Measurements from ENCODE around the gene PPP2R2C.

The PPP2R2C gene

DNA sequence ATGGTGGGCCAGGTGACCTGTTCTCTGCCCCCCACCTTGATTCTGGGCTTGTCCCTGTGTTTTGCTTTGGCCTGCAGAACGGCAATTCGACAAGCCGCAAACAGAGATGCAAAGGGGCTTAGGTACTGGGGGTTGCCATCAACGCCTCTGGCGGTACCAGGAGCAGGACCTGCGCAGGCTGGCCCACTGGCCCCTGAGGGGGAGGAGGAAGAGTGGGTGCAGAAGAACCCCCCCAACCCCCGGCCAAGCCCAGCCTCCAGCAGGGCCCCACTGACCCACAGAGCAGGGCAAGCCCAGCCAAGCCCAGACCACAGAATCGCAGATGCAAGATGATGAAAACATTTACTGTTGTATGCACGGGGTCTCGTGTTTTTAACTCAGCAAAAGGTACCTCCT lies 89.4 kb downstream of the PPP2R2C start:
- DNase-seq (ENCODE audit: low read depth in 3 of 3), result no peak

DNA sequence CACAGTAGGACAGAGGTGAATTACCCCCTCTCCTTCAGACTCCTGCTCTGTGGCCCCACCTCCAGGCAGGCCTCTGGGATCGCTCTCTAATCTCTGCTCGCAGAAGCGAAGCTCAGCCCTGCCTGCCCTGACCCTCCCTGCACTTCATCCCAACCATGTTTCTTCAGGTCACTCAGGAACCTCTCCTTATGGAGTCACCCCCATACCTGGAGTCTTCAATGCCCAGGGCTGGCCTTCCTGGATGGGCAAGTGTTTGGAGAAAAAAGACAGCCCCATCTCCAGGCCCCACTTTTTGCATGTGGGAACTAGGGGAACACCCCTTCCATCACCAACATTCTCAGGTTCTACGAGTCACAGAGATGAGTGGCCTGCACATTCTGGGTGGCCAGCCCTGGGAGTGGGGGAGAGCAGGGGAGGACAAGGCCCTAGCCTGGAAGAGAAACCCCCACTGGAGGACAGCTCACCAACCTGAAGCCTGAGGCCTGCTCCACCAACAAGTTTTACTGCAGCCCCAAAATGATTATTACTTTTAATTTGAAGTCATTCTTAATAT lies 90.8 kb downstream of the PPP2R2C start:
- DNase-seq (ENCODE audit: low read depth in 3 of 3), result no peak

DNA sequence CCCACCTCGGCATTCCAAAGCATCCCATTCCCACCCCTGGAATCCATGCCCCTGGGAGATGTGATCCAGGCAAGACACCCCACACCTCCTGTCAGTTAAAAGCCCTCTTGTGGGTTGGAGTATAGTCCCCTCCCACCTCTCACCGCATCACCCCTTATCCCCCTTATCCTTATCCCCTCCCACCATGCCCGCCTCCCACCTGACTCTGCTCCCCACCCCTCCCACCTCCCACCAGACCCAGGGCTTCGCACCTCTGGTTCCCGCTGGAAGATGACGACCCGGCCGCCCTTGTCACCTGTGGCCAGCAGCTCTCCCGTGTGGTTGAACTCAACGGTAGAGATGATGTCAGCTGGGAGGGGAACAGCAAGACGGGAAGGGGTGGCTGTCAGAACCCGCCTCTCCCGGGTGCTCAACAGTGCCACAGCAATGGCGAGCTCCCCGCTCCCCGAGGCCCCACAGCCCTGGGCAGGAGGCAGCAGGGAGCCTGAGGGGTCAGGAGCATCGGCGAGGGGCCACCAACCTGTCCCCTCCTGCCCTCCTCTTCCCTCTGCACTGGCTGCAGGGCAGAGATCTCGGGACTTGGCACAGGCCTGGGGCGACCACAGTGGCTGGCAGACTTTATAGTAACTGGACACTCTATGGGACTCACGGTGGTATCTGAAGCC lies 91.5 kb downstream of the PPP2R2C start:
- no peak for DNase-seq (ENCODE audit: low read depth in 3 of 3)

DNA sequence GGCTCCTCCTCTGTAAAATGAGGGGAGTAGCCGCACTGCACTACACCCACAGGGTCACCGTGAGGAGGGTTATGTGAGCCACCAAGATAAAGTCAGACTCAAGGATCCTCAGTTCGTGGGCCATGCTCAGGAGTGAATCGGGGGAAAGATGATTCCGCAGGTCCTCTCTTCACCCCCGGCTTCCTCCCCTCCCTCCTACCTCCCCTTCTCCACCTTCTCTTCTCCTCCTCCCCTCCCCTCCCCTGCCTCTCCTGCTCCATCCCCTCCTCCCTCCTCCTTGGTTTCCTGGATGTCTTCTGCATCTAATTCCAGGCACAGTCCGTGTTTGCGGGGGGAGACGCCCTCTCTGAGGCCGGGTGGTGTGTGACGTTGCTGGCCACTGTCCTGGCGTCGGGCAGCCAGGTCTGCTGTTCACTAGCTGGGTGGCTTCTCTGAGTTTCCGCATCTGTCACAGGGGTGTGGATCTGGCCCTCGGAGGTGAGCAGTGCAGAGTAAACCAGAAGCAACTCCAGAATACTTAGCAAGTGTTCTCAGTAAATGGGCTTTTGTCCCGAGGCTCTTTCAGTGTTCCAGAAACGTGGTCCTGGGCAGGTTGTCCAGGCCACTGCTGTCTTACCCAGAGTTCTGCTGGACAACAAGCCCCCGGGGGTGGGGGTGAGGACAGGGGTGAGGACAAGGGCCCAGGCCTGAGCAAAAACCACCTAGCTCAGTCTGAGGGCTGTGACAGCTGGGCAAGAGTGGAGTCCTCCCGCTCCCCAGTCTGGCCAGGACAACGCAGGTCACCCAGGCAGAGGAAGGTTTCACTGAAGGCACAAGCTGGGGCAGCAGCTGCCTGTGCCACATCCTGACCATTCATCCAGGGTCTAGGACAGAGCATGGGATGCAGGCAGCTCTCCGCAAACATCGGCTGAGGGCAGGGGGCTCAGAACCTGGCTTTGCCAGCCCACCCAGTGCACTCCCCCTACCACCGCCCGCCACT lies 92.4 kb downstream of the PPP2R2C start:
- no peak for DNase-seq (ENCODE audit: low read depth in 3 of 3)

DNA sequence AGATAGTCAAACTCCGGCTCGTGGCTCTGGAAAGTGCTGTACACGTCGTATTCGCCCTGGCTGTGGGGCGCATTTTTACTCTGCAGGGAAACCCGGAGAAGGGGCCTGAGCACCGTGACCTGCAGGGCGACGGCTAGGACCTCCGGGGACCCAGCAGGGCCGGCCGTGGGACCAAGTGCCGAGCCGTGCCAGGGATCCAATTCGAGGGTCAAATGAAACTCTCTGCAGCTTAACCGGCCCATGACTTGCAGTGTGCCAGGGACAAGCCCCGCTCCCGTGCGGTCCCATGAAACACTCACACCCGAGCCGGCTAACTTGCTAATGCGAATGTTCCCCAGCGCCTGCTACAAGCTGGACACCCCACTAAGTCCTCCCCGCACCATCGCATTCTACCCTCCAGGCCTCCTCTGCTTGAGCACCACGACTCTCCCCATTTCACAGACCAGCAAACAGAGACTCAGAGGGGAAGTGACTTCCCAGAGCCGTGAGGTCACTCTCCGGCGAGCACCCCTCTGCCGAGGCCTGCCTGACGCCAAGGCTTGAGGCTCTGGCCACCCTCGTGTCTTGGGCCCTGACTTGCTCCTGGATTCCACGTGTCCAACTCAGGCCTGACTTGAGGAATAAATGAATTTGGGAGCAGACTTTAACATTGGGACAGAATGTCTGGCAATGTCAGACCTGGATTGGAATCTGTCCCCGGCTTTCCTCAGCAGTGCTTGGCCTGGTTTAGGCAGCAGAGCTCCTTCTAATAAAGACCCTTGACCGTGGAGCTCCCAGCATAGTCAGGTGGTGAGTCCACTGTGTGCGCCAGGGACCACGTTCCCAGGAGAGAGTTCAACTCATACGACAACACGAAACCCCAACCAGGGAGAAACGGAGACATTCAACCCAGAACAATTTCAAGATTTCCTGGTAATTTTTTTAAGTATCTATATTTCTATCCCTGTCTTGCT lies 93.6 kb downstream of the PPP2R2C start:
- no peak for DNase-seq (ENCODE audit: low read depth in 3 of 3)

DNA sequence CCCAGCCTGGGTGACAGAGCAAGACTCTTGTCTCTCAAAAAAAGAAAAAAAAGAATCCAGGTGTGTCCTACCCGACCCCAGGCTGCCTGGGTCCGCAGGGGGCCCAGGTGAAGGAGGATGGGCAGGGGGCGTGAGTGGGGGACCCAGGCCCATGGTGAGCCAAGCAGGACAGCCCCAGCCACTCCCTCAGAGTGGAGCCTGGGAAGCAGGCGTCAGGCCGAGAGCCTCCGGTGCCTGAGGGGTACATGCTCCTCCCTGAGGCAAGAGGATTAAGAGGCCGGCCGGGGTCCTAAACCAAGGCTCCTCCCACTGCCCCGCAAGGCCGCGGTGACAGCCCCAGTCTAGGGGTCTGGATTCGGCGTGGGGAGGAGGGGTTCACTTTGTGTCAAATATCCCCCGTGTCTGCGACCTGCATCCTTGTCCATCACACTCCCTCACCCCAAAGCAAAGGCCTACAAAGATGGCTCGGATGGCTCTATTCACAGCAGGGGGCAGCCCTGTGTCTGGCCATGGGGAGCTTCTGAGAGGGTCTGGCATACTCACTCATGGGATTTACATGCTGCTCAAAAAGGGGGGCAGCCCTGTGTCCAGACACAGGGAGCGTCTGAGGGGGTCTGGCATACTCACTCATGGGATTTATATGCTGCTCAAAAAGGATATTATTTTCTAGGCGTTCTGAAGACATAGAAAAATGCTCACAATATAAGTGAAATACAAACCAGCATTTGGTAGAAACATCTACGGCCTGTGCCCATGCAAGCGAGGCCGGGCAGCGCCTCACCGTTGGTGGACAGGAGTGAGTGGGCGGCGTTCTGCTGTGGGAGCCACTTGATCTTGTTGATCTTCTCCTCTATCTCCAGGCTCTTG lies 94.6 kb downstream of the PPP2R2C start:
- no peak for DNase-seq (ENCODE audit: low read depth in 3 of 3)

DNA sequence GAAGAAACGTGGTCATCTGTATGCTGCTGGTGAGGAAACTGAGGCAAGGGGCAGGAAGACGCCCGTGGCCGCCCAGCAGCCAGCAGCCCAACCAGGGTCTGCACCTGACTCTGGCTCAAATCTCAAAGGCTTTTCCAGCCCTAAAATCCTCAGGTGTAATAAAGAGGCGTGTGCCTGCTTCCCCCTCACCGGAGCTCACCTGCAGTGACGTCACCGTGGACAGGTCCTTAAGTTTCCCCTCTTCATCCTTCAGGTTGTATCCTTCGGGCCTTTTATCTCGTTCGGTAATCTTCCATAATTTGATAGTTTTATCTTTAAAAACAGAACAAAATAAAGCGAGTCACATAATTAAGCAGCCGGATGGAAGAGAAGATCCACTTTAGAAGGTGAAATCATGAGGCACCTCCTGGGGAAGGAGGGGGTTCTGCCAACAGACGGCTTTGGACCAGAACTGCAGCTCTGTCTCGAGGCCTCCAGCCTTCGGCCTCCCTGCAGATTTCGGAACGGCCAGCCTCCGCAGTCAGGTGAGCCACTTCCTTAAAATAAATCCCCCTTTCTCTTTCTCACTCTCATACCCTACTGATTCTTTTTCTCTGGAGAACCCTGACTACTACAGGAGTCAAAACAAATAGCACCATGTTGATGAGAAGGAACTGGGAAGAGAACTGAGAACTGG lies 96.7 kb downstream of the PPP2R2C start:
- DNase-seq (ENCODE audit: low read depth in 3 of 3), result no peak

DNA sequence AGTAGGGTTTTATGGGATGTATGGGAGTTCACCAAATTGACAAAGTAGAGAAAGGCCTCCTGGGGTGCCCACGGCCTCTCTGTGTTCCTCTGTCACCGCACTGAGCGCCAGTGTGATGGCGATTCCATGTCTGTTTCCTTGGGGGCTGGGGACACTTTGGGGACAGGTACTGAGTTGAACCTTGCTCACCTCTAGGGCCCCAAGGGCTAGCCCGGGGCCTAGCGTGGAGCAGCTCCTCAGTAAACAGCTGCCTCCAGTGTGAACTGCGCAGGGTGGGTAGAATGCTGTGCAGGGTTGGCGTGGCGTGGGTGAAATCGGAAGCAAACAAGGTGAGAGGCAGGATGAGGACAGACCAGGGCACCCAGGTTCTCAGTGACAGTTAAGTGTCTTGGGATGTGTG lies 97.8 kb downstream of the PPP2R2C start:
- DNase-seq (ENCODE audit: low read depth in 3 of 3), result no peak

DNA sequence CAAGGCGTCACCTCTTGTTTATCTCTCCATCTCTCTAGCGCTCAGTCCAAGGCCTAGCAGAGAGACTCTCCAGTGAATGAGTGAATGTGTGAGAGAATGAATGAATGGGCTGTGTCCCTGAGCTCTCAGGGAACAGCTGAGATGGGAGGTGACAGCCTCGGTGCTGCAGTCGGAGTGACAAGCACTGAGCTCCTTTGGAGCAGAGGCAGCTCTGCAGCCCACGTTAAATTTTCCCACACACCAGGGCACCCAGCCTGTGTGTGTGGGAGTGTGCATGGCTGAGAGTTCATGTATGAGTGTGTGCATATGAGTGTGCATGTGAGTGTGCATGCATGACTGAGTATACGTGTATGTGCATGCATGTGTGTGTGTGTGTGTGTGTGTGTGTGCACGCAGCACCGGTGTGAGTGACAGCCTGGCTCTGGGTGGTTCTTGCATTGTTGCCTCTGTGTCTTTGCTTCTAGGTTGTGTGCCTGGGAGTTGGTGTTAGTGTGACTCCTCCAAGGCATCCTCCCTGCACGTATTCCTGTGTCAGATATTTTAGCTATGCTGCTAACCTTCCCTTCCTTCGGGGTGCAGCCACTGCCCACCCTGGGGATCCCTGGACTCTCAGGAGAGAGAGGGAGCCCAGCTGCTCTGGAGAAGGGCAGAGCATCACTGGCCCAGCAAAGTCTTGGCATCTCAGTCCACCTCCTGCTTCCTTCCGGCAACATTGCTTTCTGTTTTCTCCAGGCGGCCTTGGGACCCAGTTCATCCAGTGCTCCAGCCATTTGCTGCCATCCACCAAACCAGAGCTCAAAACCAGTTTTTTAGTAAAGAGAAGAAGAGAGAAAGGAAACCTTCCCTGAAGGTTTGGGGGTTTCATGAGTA lies 98.6 kb downstream of the PPP2R2C start:
- DNase-seq (ENCODE audit: low read depth in 3 of 3), result no peak

DNA sequence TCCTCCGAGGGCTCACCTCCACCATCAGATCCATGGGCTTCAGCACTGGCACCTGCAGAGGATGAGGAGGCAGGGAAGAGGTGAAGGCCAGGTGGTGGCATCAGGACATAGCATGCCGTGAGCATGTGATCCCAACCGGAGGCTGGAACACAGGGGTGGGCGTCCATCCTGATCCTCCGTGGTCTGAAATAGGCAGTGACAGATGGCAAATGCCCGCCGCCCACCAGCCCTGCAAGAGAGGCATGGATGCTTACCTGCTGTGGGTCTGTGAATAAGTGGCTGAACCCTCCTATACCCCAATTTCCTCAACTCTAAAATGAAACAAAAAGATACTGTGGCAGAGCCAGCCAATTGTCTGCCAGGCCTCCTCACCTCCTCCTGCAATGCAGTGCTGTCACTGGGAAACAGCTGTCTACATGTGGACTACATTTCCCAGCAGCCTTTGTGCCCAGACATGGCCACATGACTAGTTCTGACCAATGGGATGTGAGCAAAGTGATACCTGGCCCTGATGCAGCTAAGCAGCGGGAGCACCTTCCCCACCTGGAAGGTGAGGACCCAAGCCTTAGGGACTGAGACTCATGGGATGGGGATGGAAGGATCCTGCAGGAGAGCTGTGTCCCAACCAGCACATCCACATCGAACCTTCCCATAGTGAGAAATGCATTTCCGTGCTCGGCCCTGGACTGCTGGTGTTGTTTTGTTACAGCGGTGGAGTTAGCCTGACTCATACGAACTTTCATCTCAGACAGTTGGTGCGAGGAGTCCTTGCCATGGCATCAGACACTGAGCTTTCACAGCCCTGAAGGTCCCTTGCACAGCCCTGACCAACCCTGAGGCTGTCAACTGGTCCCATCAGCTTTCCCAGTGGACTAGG lies 99.5 kb downstream of the PPP2R2C start:
- DNase-seq (ENCODE audit: low read depth in 3 of 3), result peak in 2 of 3 donors; percentile 8 to 24

DNA sequence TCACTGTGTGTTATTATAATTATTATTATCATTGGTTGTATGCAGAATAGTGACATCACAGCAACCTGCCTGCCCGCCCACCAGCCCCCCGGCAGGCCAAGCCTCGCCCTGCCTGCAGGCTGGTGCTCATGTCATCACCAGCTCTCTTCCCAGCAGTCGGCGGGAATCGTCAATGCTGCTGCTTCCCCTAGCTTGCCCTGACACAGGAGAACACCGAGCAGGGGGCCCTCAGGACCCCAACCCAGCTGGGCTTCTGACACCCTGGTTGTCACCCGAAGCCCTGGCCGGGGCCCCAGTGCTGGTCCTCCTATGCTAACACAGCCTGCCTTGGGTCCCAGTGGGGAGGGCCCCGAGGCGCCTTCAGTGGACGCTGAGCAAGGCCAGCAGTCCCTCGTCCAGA lies 100.6 kb downstream of the PPP2R2C start:
- no peak for DNase-seq (ENCODE audit: low read depth in 3 of 3)

DNA sequence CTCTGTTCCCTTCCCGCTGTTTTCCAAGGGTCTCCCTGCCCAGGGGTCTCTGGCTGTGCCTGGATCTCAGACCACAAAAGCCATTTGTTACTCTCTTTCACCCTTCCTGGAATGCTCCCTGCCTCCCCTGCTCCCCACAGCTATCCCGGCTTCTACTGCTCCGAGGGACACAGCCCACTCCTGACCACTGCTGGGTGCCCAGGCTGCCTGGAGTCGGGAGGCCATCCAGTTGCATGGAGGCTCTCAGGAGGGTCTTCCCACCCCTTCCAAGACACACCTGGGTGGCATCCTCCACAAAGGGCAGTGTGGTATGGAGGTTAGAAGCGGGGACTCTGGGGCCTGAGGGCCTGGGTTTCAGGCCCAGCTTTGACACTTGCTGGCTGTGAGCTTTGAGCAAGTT lies 101.1 kb downstream of the PPP2R2C start:
- DNase-seq (ENCODE audit: low read depth in 3 of 3), result no peak

DNA sequence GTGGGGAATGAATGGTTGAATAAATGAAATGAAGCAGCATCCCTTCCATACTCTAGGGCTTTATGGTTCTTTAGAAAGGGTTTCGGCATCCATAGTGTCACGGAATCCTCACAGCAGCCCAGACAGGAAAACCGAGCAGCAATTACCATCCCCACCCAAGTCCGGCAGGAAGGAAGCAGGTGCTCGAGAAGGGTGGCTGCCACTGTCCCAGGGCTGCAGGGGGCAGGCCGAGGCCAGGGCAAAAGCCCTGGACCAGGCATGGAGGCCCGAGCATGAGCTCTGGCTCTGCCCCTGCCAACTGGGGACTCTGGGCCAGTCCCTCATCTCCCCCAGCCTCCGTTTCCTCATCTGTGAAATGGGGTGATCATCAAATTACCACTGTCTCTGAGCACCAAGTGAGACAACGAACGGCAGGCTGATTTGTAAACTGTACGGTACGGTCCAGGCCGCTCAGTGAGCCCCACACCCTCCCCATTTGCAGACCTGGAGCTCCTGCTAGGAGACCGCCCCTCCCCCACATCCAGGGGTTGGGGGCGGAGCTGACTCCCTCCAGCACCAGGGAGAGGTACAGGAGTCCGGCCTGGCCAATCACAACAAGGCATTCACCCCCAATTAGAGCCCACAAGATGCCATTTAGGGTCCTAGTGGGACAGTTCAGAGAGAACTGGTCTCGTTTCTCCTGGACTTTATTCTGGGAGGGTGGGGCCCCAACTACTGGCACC lies 102.3 kb downstream of the PPP2R2C start:
- DNase-seq (ENCODE audit: low read depth in 3 of 3), result no peak

DNA sequence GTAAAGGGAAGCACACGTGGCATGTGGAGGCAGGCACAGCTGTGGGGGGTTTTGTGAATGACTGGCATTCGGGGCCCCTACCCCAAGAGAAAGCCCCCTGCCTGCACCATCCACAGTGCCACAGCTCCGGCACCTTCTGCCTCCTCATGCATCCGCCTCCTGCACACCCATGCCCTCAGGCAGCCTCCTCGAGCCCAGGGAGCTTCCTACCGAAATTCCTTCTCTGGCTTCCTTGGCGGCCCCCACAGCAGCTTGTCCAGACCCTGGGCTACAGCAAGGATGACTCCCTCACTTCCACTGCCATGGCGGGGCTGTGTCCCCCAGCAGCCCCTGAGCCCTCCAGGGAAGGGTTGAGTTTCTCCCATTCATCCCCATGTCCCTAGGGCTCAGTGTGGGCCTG lies 102.9 kb downstream of the PPP2R2C start:
- DNase-seq (ENCODE audit: low read depth in 3 of 3), result no peak

DNA sequence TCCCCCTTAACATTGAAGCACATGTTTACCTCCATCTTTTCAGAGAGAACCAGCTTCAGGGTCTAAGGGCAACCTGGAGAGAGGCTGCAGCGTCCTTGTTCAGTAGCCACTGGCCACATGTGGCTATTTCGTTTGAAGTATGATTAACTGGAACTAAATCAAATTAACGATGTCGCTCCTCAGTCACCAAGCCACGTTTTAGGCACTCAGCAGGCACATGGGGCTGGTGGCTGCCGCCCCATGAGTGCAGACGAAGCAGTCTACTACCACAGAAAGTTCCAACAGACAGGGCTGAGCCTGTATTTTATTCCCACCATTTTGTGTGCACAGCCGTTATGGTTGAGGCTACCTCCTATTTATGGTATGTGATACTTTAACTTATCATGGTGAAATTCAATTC lies 103.4 kb downstream of the PPP2R2C start:
- no peak for DNase-seq (ENCODE audit: low read depth in 3 of 3)

DNA sequence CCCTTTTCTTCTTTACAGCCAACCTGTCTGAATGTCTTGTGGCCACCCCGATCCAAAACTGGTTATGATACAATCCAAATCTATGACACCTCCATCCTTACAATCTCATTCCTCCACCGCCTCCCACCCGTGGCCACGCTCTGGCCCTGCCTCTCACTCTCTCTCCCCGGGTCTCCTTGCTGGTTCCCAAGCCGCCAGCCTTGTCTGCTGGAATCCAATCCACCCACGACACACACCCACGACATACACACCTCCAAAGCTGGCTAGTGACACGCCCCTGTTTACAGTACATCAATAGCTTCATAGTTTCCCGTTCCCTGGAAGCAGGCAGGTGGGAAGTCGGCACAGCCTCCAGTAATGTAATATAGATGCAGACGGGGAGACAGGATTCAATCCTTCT lies 103.8 kb downstream of the PPP2R2C start:
- no peak for DNase-seq (ENCODE audit: low read depth in 3 of 3)

DNA sequence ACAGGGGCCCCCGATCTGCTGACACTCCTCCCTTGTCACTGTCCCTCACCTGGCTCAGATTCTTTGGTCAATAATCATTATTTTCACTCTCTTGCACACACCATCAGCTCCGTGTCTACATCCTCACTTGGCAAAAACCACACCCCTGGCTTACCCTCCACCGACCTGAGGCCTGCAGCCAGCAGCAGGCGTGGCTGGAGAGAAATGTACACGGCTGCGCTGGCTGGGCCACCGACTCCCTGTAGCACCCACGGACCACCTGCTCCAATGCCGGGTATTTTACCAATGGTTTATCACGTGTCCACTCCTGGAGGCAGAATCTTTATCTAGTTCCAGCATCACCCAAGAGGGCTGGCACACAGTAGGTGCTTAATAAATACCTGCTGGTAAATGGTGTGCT lies 104.3 kb downstream of the PPP2R2C start:
- DNase-seq (ENCODE audit: low read depth in 3 of 3), result no peak
